SU-DHL-6 (cell line): ENCODE measurements around the gene NOTCH3.

Experiments used
- CTCF ChIP-seq: fragments of 200-600 bp; sonication (generic); IDR thresholded peaks from one replicate; pipeline ENCODE4 v1.5.1; 2017; ENCODE audit warnings: antibody characterized with exemption, mild to moderate bottlenecking, low read length, moderate library complexity; ENCODE audit not compliant: insufficient read depth, poor library complexity, severe bottlenecking
- EZH2phosphoT487 ChIP-seq: fragments of 200-600 bp; sonication (generic), shearing (Covaris generic); conservative IDR thresholded peaks from 2 replicates; pipeline ENCODE4 v1.6.1; 2018; ENCODE audit warnings: mild to moderate bottlenecking, antibody characterized with exemption, low read length, moderate library complexity, mixed read lengths

GRCh38 chr19:15243236-15243957 lies 42.6 kb upstream of the NOTCH3 start:
- TF ChIP-seq CTCF (no peak), EZH2phosphoT487 (no peak)
